Loucy (cell line): ENCODE measurements around the gene GPSM3.

Experiments
- EZH2phosphoT487 ChIP-seq: fragments of 200-600 bp; IDR thresholded peaks from 2 replicates; pipeline ENCODE4 v1.6.1; 2018; ENCODE audit warnings: antibody characterized with exemption, mild to moderate bottlenecking, moderate library complexity, borderline replicate concordance
- TF ChIP-seq, protein P1 (sequence below): fragments of 200-600 bp; sonication (generic); conservative IDR thresholded peaks from 2 replicates; pipeline ENCODE4 v1.5.1; 2014; ENCODE audit warnings: mild to moderate bottlenecking, antibody characterized with exemption, low read length

DNA sequence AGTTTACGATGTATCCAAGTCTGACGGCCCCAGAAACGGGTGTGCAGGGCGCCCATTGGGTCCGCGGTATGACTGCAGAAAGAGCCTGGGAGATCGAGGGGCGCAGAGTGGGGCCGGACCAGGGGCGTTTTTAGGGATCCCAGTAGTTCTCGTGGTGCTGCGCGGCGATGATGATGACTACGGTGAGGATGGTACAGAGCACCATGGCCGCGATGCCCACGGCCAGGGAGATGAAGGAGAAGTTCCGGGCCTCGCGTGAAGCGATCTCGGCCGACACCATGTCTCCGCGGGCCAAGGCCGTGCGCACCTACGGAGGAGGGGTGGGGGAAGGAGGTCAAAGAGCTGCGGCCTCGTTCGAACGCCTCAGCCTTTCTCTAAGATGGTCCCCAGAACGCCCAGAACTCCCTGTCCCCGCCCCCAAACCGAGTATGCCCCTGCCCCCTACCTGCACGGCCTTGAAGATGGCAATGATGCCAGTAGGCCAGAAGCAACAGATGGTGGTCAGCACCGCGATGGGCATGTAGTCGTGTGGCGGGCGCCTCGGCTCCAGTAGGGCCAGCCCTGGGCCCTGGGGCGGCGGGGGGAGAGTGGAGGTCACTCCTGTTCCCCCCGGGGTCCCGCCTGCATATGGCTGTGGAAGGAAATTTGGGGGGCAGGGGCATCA is 43.2 kb downstream of the GPSM3 start:
- TF ChIP-seq, protein P1, sequence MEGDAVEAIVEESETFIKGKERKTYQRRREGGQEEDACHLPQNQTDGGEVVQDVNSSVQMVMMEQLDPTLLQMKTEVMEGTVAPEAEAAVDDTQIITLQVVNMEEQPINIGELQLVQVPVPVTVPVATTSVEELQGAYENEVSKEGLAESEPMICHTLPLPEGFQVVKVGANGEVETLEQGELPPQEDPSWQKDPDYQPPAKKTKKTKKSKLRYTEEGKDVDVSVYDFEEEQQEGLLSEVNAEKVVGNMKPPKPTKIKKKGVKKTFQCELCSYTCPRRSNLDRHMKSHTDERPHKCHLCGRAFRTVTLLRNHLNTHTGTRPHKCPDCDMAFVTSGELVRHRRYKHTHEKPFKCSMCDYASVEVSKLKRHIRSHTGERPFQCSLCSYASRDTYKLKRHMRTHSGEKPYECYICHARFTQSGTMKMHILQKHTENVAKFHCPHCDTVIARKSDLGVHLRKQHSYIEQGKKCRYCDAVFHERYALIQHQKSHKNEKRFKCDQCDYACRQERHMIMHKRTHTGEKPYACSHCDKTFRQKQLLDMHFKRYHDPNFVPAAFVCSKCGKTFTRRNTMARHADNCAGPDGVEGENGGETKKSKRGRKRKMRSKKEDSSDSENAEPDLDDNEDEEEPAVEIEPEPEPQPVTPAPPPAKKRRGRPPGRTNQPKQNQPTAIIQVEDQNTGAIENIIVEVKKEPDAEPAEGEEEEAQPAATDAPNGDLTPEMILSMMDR = no peak
- TF ChIP-seq EZH2phosphoT487 = no peak
